Thoracic aorta (tissue), 2 donors: ENCODE measurements around the gene TRIM65. TPM values are rescaled to one million over a fixed set of nuclear protein-coding genes. Genes with fewer than 3 reads are reported as not detected.

Experiments
- ATAC-seq: fragments of 150-250 bp; one replicate; pipeline ENCODE4 v1.8.0; 2017; ENCODE audit warnings: low read depth; ENCODE audit not compliant: insufficient number of reproducible peaks, low FRiP score
- DNase-seq: peaks from one replicate; pipeline ENCODE4 v3.0.0-alpha.2; 2020; ENCODE audit warnings: low spot score
- H3K27ac ChIP-seq, 2 donors: fragments of 200-600 bp; sonication (generic); 1 replicate in 1 of 2; 2 replicates in 1 of 2; pipeline ENCODE4 v1.5.1; 2016; ENCODE audit warnings: mild to moderate bottlenecking in 2 of 2, moderate library complexity in 2 of 2
- H3K27me3 ChIP-seq: fragments of 200-600 bp; sonication (generic); replicated peaks from 2 replicates; pipeline ENCODE4 v1.6.0; 2016; ENCODE audit warnings: mild to moderate bottlenecking; ENCODE audit not compliant: insufficient read depth
- H3K36me3 ChIP-seq: fragments of 200-600 bp; sonication (generic); one replicate; pipeline ENCODE4 v1.5.1; 2016
- H3K4me1 ChIP-seq, 2 donors: fragments of 200-600 bp; sonication (generic); 1 replicate in 1 of 2; 2 replicates in 1 of 2; pipeline versions ENCODE4 v1.5.1 to v1.6.0; 2016; ENCODE audit warnings: low read depth in 2 of 2, mild to moderate bottlenecking in 1 of 2; ENCODE audit not compliant: control insufficient read depth in 1 of 2
- H3K4me3 ChIP-seq: fragments of 200-600 bp; sonication (generic); 2 replicates; pipeline ENCODE4 v1.5.1; 2016; ENCODE audit warnings: mild to moderate bottlenecking
- H3K9me3 ChIP-seq: fragments of 200-600 bp; sonication (generic); 2 replicates; pipeline ENCODE4 v1.5.1; 2016
- CTCF ChIP-seq: fragments of 200-600 bp; sonication (generic); IDR thresholded peaks from one replicate; pipeline ENCODE4 v1.5.1; 2019; ENCODE audit warnings: antibody characterized with exemption
- total RNA-seq, 2 donors: library from RNA; depleted of rRNA; stranded (reverse); fragments of >200 nt; gene quantifications; one replicate each; pipeline versions ENCODE4 v1.1.0 to v1.2.3, GENCODE V29; 2016

Gene TRIM65
- total RNA-seq, 2 donors from 2014 or later: 21.4 to 22.6 TPM

- no peaks in the 10 kb centered on the region for H3K36me3 ChIP-seq
- no peak for DNase-seq
- no peaks in the 10 kb centered on the region for H3K9me3 ChIP-seq
- no peak overlapping the region for H3K4me3 ChIP-seq
- H3K27ac ChIP-seq: no peak overlapping the region
- H3K27me3 ChIP-seq: no peaks in the 10 kb centered on the region
- no peak for TF ChIP-seq CTCF
- ATAC-seq: no peak
- no peaks in the 10 kb centered on the region for H3K4me1 ChIP-seq
Observed at GRCh38 chr17:75913537-75914210, 16.9 kb upstream of the TRIM65 start.

- H3K4me3 ChIP-seq: no peak overlapping the region
- H3K4me1 ChIP-seq: no peaks in the 10 kb centered on the region
- H3K9me3 ChIP-seq: no peaks in the 10 kb centered on the region
- no peak for ATAC-seq
- DNase-seq: no peak
- no peak overlapping the region for H3K27ac ChIP-seq
- TF ChIP-seq CTCF: no peak
- no peaks in the 10 kb centered on the region for H3K27me3 ChIP-seq
- H3K36me3 ChIP-seq: no peaks in the 10 kb centered on the region
Observed at GRCh38 chr17:75910699-75911098, 13.9 kb upstream of the TRIM65 start.

GRCh38 chr17:75909812-75910274, 13.1 kb upstream of the TRIM65 start:
- no peak for TF ChIP-seq CTCF
- H3K4me3 ChIP-seq: no peak overlapping the region
- no peaks in the 10 kb centered on the region for H3K4me1 ChIP-seq
- H3K27ac ChIP-seq: no peak overlapping the region
- ATAC-seq (no peak), DNase-seq (no peak)
- H3K36me3 ChIP-seq: no peaks in the 10 kb centered on the region
- no peaks in the 10 kb centered on the region for H3K9me3 ChIP-seq
- no peaks in the 10 kb centered on the region for H3K27me3 ChIP-seq

GRCh38 chr17:75909051-75909811, 12.5 kb upstream of the TRIM65 start:
- TF ChIP-seq CTCF: no peak
- H3K4me3 ChIP-seq: no peak overlapping the region
- H3K27me3 ChIP-seq: no peaks in the 10 kb centered on the region
- peaks cover 0 to under 1% of the 10 kb centered on the region in 2 donors for H3K4me1 ChIP-seq
- H3K27ac ChIP-seq: no peak overlapping the region
- no peaks in the 10 kb centered on the region for H3K36me3 ChIP-seq
- DNase-seq (no peak), ATAC-seq (no peak)
- H3K9me3 ChIP-seq: no peaks in the 10 kb centered on the region

- Histone ChIP-seq H3K4me1 (peaks cover 6 to 7% of the 10 kb centered on the region in 2 donors), H3K27me3 (no peaks in the 10 kb centered on the region), H3K9me3 (no peaks in the 10 kb centered on the region), H3K36me3 (no peaks in the 10 kb centered on the region), H3K27ac (no peak overlapping the region), H3K4me3 (no peak overlapping the region)
- DNase-seq (no peak), ATAC-seq (no peak)
- no peak for TF ChIP-seq CTCF
Observed at GRCh38 chr17:75908201-75908600, 11.4 kb upstream of the TRIM65 start.
